GM12878 (cell line): ENCODE results near the gene ZBTB38. TPM values are rescaled to one million over a fixed set of nuclear protein-coding genes. Genes with fewer than 3 reads are reported as not detected.

ENCODE experiments used
- ATF7 ChIP-seq: fragments of 450-650 bp; IDR thresholded peaks from 2 replicates; pipeline ENCODE4 v1.6.1; 2016; ENCODE audit warnings: low read depth, mild to moderate bottlenecking
- BACH1 ChIP-seq: fragments of 450-650 bp; IDR thresholded peaks from 2 replicates; pipeline ENCODE4 v1.6.1; 2017; ENCODE audit warnings: mild to moderate bottlenecking, borderline replicate concordance
- CBX5 ChIP-seq: sonication (generic); IDR thresholded peaks from 2 replicates; pipeline ENCODE4 v1.6.1; 2016; ENCODE audit warnings: low read depth, moderate library complexity, mild to moderate bottlenecking, inconsistent platforms
- E2F8 ChIP-seq: fragments of 450-650 bp; IDR thresholded peaks from 2 replicates; pipeline ENCODE4 v1.6.1; 2018; ENCODE audit warnings: mild to moderate bottlenecking, low read depth, moderate library complexity; ENCODE audit not compliant: partially characterized antibody
- ETV6 ChIP-seq, 2 experiments: fragments of 450-650 bp in 1 of 2; IDR thresholded peaks in 1 of 2; conservative IDR thresholded peaks in 1 of 2; 2 replicates each; pipeline ENCODE4 v1.6.1; 2014; ENCODE audit warnings: antibody characterized with exemption in 1 of 2, borderline replicate concordance in 1 of 2, low read depth in 1 of 2, mild to moderate bottlenecking in 1 of 2, moderate library complexity in 1 of 2
- FOXM1 ChIP-seq: IDR thresholded peaks from 2 replicates; pipeline ENCODE4 v1.6.1; 2012; ENCODE audit warnings: low read depth, mild to moderate bottlenecking, inconsistent platforms, low read length, moderate library complexity
- GABPA ChIP-seq: IDR thresholded peaks from 2 replicates; pipeline ENCODE4 v1.6.1; 2014; ENCODE audit warnings: antibody characterized with exemption, low read depth, mild to moderate bottlenecking, inconsistent platforms
- HCFC1 ChIP-seq: fragments of 150-350 bp; IDR thresholded peaks from 2 replicates; pipeline ENCODE4 v1.6.1; 2014; ENCODE audit warnings: low read length
- HDAC2 ChIP-seq: fragments of 200-600 bp; sonication (generic); IDR thresholded peaks from 2 replicates; pipeline ENCODE4 v1.6.1; 2017
- HSF1 ChIP-seq: fragments of 150-350 bp; IDR thresholded peaks from 2 replicates; pipeline ENCODE4 v1.6.1; 2014; ENCODE audit warnings: mild to moderate bottlenecking, low read depth, low read length
- IKZF1 ChIP-seq: fragments of 450-650 bp; conservative IDR thresholded peaks from 2 replicates; pipeline ENCODE4 v1.6.1; 2017; ENCODE audit warnings: antibody characterized with exemption, mild to moderate bottlenecking
- IRF3 ChIP-seq: fragments of 450-650 bp; IDR thresholded peaks from 2 replicates; pipeline ENCODE4 v1.6.1; 2014; ENCODE audit warnings: mild to moderate bottlenecking
- JUNB ChIP-seq: IDR thresholded peaks from 2 replicates; pipeline ENCODE4 v1.6.1; 2016; ENCODE audit warnings: antibody characterized with exemption, mild to moderate bottlenecking
- MTA2 ChIP-seq: fragments of 450-650 bp; IDR thresholded peaks from 2 replicates; pipeline ENCODE4 v1.6.1; 2016; ENCODE audit warnings: low read depth, mild to moderate bottlenecking, moderate library complexity
- MTA3 ChIP-seq: IDR thresholded peaks from 2 replicates; pipeline ENCODE4 v1.6.1; 2012; ENCODE audit warnings: low read length, inconsistent platforms, borderline replicate concordance
- MXI1 ChIP-seq: fragments of 150-350 bp; IDR thresholded peaks from 2 replicates; pipeline ENCODE4 v1.6.1; 2011; ENCODE audit warnings: low read depth, mild to moderate bottlenecking, inconsistent platforms, low read length, improper control_type of control experiment
- POU2F2 ChIP-seq: IDR thresholded peaks from 3 replicates; pipeline ENCODE4 v1.6.1; 2011; ENCODE audit warnings: low read depth, mild to moderate bottlenecking, low read length, borderline replicate concordance
- RELA ChIP-seq: fragments of 450-650 bp; IDR thresholded peaks from 2 replicates; pipeline ENCODE4 v1.8.0; 2014; ENCODE audit warnings: borderline replicate concordance; ENCODE audit not compliant: partially characterized antibody
- SKIL ChIP-seq: fragments of 450-650 bp; IDR thresholded peaks from 2 replicates; pipeline ENCODE4 v1.6.1; 2017; ENCODE audit warnings: mild to moderate bottlenecking, low read depth, inconsistent platforms; ENCODE audit not compliant: poor library complexity, severe bottlenecking
- STAT1 ChIP-seq: fragments of 450-650 bp; conservative IDR thresholded peaks from 2 replicates; pipeline ENCODE4 v1.6.1; 2014; ENCODE audit warnings: antibody characterized with exemption, mild to moderate bottlenecking
- TCF7 ChIP-seq: IDR thresholded peaks from 2 replicates; pipeline ENCODE4 v1.6.1; 2014; ENCODE audit warnings: antibody characterized with exemption, borderline replicate concordance
- polyA plus RNA-seq, 11 experiments: library from polyadenylated mRNA; depleted of rRNA in 4 of 11; unstranded in 6 of 11; stranded (reverse) in 5 of 11; fragments of >200 nt; fragmentation: Nextera tagmentation in 4 of 11; fragmentation: Illumina TruSeq in 1 of 11; extraction: Ambion mirVana in 4 of 11; extraction: Trizol in 1 of 11; gene quantifications; 1 replicate in 1 of 11; 2 replicates in 10 of 11; pipeline versions ENCODE4 v1.2.1 to v1.2.3, GENCODE V29; 2011 to 2016; ENCODE audit warnings: inconsistent platforms in 2 of 11, missing spikeins in 2 of 11, low read depth in 1 of 11
- total RNA-seq, 4 experiments: library from RNA; depleted of rRNA in 3 of 4; stranded (reverse); fragments of >200 nt in 3 of 4; fragmentation: Illumina TruSeq in 1 of 4; extraction: Trizol in 1 of 4; gene quantifications; 2 replicates each; pipeline versions ENCODE4 v1.2.1 to v1.2.3, GENCODE V29; 2013 to 2021

The ZBTB38 gene
- total and polyA plus RNA-seq, 10 of the 15 experiments (the other 5 are each of a cell fraction or from before 2014, with no cell fraction given): 34.2 to 115 (median 88.6) TPM

GRCh38 chr3:141360888-141361598, 7.3 kb upstream of the ZBTB38 start (continued):
- no peak for TF ChIP-seq BACH1
- no peak for TF ChIP-seq MTA2
- no peak for TF ChIP-seq ATF7
- TF ChIP-seq MTA3: peak; percentile 82; the same call in 1 of the 2 replicates
- 0 out of 3 replicates have a peak, but pooled peaks have one; percentile 3 for TF ChIP-seq POU2F2
- TF ChIP-seq FOXM1: 0 out of 2 replicates have a peak, but pooled peaks have one; percentile 31
- TF ChIP-seq HSF1: no peak
- TF ChIP-seq IRF3: no peak
- TF ChIP-seq E2F8: no peak
- 0 out of 2 replicates have a peak, but pooled peaks have one; percentile 45 for TF ChIP-seq HDAC2
- TF ChIP-seq CBX5: 0 out of 2 replicates have a peak, but pooled peaks have one; percentile 39
- no peak for TF ChIP-seq GABPA
- no peak for TF ChIP-seq RELA
- TF ChIP-seq TCF7: peak; percentile 45; the same call in 1 of the 2 replicates
- TF ChIP-seq ETV6 (conservative IDR thresholded peaks at IDR 0.05 in 1 of 2, IDR thresholded peaks at IDR 0.05 in 1 of 2; ENCODE audit: borderline replicate concordance in 1 of 2, low read depth in 1 of 2): 0 out of 4 replicates have a peak, but pooled peaks of 1 of the 2 experiments have one; percentile 32
- TF ChIP-seq STAT1: peak; percentile 61; the same call in 1 of the 2 replicates
- TF ChIP-seq MXI1: no peak
- TF ChIP-seq SKIL: peak; percentile 16
- no peak for TF ChIP-seq HCFC1
- peak; percentile 26; the same call in 1 of the 2 replicates for TF ChIP-seq JUNB
- 0 out of 2 replicates have a peak, but pooled peaks have one; percentile 44 for TF ChIP-seq IKZF1
